ENCODE data around the gene CARM1. TPM values are rescaled to one million over a fixed set of nuclear protein-coding genes. Genes with fewer than 3 reads are reported as not detected.

CARM1 gene
- polyA plus RNA-seq, 2 of the 4 experiments (the other 2 are of a cell fraction), result 15.2 to 32.2 TPM

DNA sequence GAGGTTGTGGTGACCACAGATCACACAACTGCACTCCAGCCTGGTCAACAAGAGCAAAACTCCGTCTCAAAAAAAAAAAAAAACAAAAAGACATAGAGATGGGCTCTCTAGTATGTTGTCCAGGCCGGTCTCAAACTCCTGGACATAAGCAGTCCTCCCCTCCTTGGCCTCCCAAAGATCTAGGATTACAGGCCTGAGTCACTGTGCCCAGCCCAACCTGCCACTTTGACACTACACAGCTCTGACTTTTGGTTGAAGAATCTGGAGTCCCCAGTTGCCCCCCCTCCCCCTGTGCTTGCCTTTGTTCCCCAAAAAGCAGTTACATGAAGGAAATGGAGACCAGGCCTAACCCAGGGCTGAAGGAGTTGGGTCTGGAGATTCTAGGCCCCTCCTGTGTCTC, 12.9 kb downstream of the CARM1 start:
- no peak overlapping the region for H3K4me2 ChIP-seq
- no peaks in the 10 kb centered on the region for H3K9me3 ChIP-seq
- H3K4me3 ChIP-seq, result no peak overlapping the region
- DNase-seq (ENCODE audit: low read depth in 1 of 2, low spot score in 1 of 2) (no peak), FAIRE-seq (no peak), ATAC-seq (no peak)
- WGBS (ENCODE audit: missing lambda C conversion rate), result 94% methylated on average over 2 of the region's 2 CpGs
- no peak overlapping the region for H3K27ac ChIP-seq
- ChIA-PET POLR2A (no interaction called here), CTCF (no interaction called here)
- no peak for TF ChIP-seq SREBF2 (IDR thresholded peaks at IDR 0.05)
- TF ChIP-seq KDM1A (IDR thresholded peaks at IDR 0.05; ENCODE audit: low read depth), result no peak
- no peak for TF ChIP-seq ESRRA (IDR thresholded peaks at IDR 0.05; ENCODE audit: borderline replicate concordance, low read length)
- no peak for TF ChIP-seq ZC3H11A (IDR thresholded peaks at IDR 0.05)
- TF ChIP-seq SMC3 (IDR thresholded peaks at IDR 0.05), result no peak
- TF ChIP-seq, protein P1, sequence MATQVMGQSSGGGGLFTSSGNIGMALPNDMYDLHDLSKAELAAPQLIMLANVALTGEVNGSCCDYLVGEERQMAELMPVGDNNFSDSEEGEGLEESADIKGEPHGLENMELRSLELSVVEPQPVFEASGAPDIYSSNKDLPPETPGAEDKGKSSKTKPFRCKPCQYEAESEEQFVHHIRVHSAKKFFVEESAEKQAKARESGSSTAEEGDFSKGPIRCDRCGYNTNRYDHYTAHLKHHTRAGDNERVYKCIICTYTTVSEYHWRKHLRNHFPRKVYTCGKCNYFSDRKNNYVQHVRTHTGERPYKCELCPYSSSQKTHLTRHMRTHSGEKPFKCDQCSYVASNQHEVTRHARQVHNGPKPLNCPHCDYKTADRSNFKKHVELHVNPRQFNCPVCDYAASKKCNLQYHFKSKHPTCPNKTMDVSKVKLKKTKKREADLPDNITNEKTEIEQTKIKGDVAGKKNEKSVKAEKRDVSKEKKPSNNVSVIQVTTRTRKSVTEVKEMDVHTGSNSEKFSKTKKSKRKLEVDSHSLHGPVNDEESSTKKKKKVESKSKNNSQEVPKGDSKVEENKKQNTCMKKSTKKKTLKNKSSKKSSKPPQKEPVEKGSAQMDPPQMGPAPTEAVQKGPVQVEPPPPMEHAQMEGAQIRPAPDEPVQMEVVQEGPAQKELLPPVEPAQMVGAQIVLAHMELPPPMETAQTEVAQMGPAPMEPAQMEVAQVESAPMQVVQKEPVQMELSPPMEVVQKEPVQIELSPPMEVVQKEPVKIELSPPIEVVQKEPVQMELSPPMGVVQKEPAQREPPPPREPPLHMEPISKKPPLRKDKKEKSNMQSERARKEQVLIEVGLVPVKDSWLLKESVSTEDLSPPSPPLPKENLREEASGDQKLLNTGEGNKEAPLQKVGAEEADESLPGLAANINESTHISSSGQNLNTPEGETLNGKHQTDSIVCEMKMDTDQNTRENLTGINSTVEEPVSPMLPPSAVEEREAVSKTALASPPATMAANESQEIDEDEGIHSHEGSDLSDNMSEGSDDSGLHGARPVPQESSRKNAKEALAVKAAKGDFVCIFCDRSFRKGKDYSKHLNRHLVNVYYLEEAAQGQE (IDR thresholded peaks at IDR 0.05), result no peak
- no peak for TF ChIP-seq TP53 (CRISPR knock-in tag; IDR thresholded peaks at IDR 0.05)
- TF ChIP-seq RNF2 (IDR thresholded peaks at IDR 0.05; ENCODE audit: borderline replicate concordance, low read depth), result no peak
- no peak for TF ChIP-seq POLR2AphosphoS2 (conservative IDR thresholded peaks at IDR 0.05; ENCODE audit: low read length)
- TF ChIP-seq JUN (IDR thresholded peaks at IDR 0.05), result no peak
- TF ChIP-seq ZSCAN20 (CRISPR knock-in tag; IDR thresholded peaks at IDR 0.05), result no peak
- TF ChIP-seq, protein P2, sequence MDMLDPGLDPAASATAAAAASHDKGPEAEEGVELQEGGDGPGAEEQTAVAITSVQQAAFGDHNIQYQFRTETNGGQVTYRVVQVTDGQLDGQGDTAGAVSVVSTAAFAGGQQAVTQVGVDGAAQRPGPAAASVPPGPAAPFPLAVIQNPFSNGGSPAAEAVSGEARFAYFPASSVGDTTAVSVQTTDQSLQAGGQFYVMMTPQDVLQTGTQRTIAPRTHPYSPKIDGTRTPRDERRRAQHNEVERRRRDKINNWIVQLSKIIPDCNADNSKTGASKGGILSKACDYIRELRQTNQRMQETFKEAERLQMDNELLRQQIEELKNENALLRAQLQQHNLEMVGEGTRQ (IDR thresholded peaks at IDR 0.05), result no peak
- TF ChIP-seq EHMT2 (IDR thresholded peaks at IDR 0.05; ENCODE audit: low read depth), result no peak
- TF ChIP-seq, protein P3, sequence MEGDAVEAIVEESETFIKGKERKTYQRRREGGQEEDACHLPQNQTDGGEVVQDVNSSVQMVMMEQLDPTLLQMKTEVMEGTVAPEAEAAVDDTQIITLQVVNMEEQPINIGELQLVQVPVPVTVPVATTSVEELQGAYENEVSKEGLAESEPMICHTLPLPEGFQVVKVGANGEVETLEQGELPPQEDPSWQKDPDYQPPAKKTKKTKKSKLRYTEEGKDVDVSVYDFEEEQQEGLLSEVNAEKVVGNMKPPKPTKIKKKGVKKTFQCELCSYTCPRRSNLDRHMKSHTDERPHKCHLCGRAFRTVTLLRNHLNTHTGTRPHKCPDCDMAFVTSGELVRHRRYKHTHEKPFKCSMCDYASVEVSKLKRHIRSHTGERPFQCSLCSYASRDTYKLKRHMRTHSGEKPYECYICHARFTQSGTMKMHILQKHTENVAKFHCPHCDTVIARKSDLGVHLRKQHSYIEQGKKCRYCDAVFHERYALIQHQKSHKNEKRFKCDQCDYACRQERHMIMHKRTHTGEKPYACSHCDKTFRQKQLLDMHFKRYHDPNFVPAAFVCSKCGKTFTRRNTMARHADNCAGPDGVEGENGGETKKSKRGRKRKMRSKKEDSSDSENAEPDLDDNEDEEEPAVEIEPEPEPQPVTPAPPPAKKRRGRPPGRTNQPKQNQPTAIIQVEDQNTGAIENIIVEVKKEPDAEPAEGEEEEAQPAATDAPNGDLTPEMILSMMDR (IDR thresholded peaks at IDR 0.05), result no peak
- H3K4me1 ChIP-seq, result peaks cover 4% of the 10 kb centered on the region; the same call in 2 of the 3 replicates

DNA sequence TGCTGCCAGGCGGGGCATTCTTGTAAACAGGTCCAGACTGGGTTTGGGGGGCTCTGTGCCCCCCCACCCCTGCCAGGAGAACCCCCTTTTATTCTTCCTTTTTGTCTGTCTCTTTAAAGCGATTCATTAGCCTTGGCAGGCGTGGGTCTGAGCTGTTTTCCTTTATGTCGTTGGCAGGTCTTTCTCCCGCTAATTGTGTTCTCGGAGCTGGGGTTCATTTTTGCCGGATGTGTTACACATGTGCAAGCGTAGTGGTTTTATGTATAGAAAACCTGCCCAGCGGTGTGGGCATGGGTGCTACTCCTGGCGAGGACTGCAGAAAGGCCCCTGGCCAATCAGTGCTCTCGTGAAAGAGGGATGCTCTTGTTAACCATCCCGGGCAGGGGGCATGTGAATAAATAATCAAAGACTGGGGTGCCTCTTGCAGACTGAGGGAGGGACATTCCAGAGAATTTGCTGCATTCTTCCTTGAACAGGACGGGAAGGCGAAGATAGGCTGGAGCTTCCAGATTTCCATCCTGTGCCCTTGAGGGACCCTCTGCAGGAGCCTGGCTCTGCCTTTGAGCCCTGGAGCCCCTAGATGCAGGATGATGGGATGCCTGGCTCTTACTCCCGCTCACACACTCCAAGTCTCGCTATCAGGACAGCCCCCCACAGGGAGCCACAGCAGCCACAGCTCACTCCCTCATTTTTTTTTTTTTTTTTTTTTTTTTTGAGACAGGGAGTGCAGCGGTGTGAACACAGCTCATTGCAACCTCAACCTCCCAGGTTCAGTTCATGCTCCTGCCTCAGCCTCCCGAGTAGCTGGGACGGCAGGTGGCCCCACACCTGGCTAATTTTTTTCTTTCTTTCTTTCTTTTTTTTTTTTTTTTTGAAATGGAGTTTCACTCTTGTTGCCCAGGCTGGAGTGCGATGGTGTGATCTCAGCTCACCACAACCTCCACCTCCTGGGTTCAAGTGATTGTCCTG, 14.1 kb downstream of the CARM1 start:
- TF ChIP-seq ZFP36 (IDR thresholded peaks at IDR 0.05; ENCODE audit: borderline replicate concordance, partially characterized antibody) (no peak), HEYL (CRISPR knock-in tag; IDR thresholded peaks at IDR 0.05) (no peak), JUN (IDR thresholded peaks at IDR 0.05) (no peak), HOXB13 (CRISPR knock-in tag; IDR thresholded peaks at IDR 0.05; ENCODE audit: low read depth) (no peak), RNF2 (IDR thresholded peaks at IDR 0.05; ENCODE audit: borderline replicate concordance, low read depth) (no peak), MAFK (IDR thresholded peaks at IDR 0.05; ENCODE audit: partially characterized antibody) (no peak)
- TF ChIP-seq, protein P4, sequence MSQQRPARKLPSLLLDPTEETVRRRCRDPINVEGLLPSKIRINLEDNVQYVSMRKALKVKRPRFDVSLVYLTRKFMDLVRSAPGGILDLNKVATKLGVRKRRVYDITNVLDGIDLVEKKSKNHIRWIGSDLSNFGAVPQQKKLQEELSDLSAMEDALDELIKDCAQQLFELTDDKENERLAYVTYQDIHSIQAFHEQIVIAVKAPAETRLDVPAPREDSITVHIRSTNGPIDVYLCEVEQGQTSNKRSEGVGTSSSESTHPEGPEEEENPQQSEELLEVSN (IDR thresholded peaks at IDR 0.05; ENCODE audit: borderline replicate concordance, low read depth), result no peak
- TF ChIP-seq, protein P5, sequence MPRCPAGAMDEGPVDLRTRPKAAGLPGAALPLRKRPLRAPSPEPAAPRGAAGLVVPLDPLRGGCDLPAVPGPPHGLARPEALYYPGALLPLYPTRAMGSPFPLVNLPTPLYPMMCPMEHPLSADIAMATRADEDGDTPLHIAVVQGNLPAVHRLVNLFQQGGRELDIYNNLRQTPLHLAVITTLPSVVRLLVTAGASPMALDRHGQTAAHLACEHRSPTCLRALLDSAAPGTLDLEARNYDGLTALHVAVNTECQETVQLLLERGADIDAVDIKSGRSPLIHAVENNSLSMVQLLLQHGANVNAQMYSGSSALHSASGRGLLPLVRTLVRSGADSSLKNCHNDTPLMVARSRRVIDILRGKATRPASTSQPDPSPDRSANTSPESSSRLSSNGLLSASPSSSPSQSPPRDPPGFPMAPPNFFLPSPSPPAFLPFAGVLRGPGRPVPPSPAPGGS (IDR thresholded peaks at IDR 0.05), result no peak
- H3K4me3 ChIP-seq, result no peak overlapping the region
- no peak overlapping the region for H3K27ac ChIP-seq
- no peak for DNase-seq (ENCODE audit: low read depth in 1 of 2, low spot score in 1 of 2)
- no peak for ATAC-seq
- 90% methylated on average over 19 of the region's 20 CpGs for WGBS (ENCODE audit: missing lambda C conversion rate)
- H3K9me3 ChIP-seq, result no peaks in the 10 kb centered on the region
- ChIA-PET CTCF (no interaction called here), POLR2A (no interaction called here)
- no peaks in the 10 kb centered on the region for H3K4me1 ChIP-seq
- no peak for FAIRE-seq
- no peak overlapping the region for H3K4me2 ChIP-seq

All from A549 (cell line).